Effector memory CD4-positive, alpha-beta T cell (primary cell): Measurements from ENCODE around the gene PCDH9.

Experiments used
- DNase-seq, 3 donors: peaks; one replicate each; pipeline ENCODE4 v3.0.0-alpha.2; 2020
- H3K27ac ChIP-seq: 2 replicates; pipeline ENCODE4 v1.7.0; 2013; ENCODE audit warnings: mild to moderate bottlenecking, low read length, moderate library complexity; ENCODE audit not compliant: insufficient read depth, poor library complexity, severe bottlenecking
- H3K27me3 ChIP-seq: replicated peaks from 2 replicates; pipeline ENCODE4 v1.7.0; 2013; ENCODE audit warnings: mild to moderate bottlenecking, low read length; ENCODE audit not compliant: insufficient read depth, control insufficient read depth, poor library complexity, severe bottlenecking
- H3K36me3 ChIP-seq: 2 replicates; pipeline ENCODE4 v1.7.0; 2013; ENCODE audit warnings: mild to moderate bottlenecking, low read length, moderate library complexity; ENCODE audit not compliant: control insufficient read depth, insufficient read depth
- H3K4me1 ChIP-seq: 2 replicates; pipeline ENCODE4 v1.7.0; 2013; ENCODE audit warnings: low read length, mild to moderate bottlenecking; ENCODE audit not compliant: control insufficient read depth, insufficient read depth, poor library complexity, severe bottlenecking
- H3K4me3 ChIP-seq: 2 replicates; pipeline ENCODE4 v1.7.0; 2013; ENCODE audit warnings: low read length, low read depth, mild to moderate bottlenecking; ENCODE audit not compliant: insufficient read depth, poor library complexity, severe bottlenecking
- H3K9me3 ChIP-seq: 2 replicates; pipeline ENCODE4 v1.7.0; 2013; ENCODE audit warnings: mild to moderate bottlenecking, low read length, moderate library complexity; ENCODE audit not compliant: control insufficient read depth

PCDH9 gene

GRCh38 chr13:66849706-66850105, 380.4 kb downstream of the PCDH9 start:
- Histone ChIP-seq H3K4me1 (no peaks in the 10 kb centered on the region), H3K4me3 (no peak overlapping the region), H3K9me3 (no peaks in the 10 kb centered on the region), H3K36me3 (no peaks in the 10 kb centered on the region), H3K27me3 (no peaks in the 10 kb centered on the region), H3K27ac (no peak overlapping the region)
- DNase-seq: no peak

DNA sequence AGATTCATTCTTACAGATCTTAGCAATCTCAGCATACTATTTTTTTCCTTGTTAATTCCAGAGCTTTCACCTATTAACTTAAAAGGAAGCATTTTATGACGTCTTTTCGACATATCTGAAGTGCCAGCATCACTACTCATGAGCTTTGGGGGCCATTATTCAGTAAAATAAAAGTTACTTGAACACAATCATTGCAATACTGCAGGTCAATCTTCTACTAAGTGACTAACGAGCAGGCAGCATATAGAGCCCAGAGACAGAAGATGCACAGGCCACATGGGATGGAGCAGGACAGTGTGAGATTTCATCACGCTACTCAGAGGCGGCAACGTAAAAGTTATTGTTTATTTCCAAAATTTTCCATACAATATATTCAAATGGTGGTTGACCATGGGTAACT, 382.6 kb downstream of the PCDH9 start:
- DNase-seq: no peak
- Histone ChIP-seq H3K36me3 (no peaks in the 10 kb centered on the region), H3K27me3 (no peaks in the 10 kb centered on the region), H3K4me3 (no peak overlapping the region), H3K4me1 (no peaks in the 10 kb centered on the region), H3K27ac (no peak overlapping the region), H3K9me3 (no peaks in the 10 kb centered on the region)

GRCh38 chr13:66845393-66845792, 384.7 kb downstream of the PCDH9 start:
- DNase-seq: no peak
- H3K27me3 ChIP-seq: no peaks in the 10 kb centered on the region

GRCh38 chr13:66844933-66845332, 385.2 kb downstream of the PCDH9 start:
- no peaks in the 10 kb centered on the region for H3K36me3 ChIP-seq
- no peak overlapping the region for H3K27ac ChIP-seq
- no peaks in the 10 kb centered on the region for H3K27me3 ChIP-seq
- no peak for DNase-seq
- no peaks in the 10 kb centered on the region for H3K4me1 ChIP-seq
- no peak overlapping the region for H3K4me3 ChIP-seq
- H3K9me3 ChIP-seq: no peaks in the 10 kb centered on the region

More at GRCh38 chr13:66845393-66845792, 384.7 kb downstream of the PCDH9 start:
- H3K27ac ChIP-seq: no peak overlapping the region
- H3K9me3 ChIP-seq: no peaks in the 10 kb centered on the region
- H3K4me3 ChIP-seq: no peak overlapping the region
- no peaks in the 10 kb centered on the region for H3K36me3 ChIP-seq
- H3K4me1 ChIP-seq: no peaks in the 10 kb centered on the region

- Histone ChIP-seq H3K4me3 (no peak overlapping the region), H3K36me3 (no peaks in the 10 kb centered on the region), H3K27ac (no peak overlapping the region), H3K9me3 (no peaks in the 10 kb centered on the region), H3K4me1 (no peaks in the 10 kb centered on the region), H3K27me3 (no peaks in the 10 kb centered on the region)
- no peak for DNase-seq
Observed at GRCh38 chr13:66842766-66843165, 387.4 kb downstream of the PCDH9 start.

DNA sequence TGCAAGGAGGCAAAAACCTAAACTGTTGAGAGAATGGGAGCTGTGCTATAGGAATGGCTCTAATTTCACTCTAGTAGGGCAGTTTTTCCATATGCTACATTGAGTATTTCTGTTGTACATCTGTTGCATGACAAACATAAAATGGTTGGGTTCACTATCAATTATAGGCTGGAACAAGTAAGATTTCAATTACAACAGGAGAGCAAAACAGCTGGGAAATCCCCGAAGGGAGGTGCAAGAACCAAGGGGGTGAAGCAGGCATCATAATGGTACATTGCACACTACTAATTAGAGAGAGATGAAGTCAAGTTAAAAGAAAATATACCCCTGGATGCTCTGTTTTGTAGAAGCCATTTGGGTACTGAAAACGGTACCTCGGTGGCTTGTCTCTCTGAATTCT, 389.5 kb downstream of the PCDH9 start:
- Histone ChIP-seq H3K36me3 (no peaks in the 10 kb centered on the region), H3K4me1 (no peaks in the 10 kb centered on the region), H3K9me3 (no peaks in the 10 kb centered on the region), H3K27me3 (no peaks in the 10 kb centered on the region), H3K27ac (no peak overlapping the region), H3K4me3 (no peak overlapping the region)
- DNase-seq: no peak

DNA sequence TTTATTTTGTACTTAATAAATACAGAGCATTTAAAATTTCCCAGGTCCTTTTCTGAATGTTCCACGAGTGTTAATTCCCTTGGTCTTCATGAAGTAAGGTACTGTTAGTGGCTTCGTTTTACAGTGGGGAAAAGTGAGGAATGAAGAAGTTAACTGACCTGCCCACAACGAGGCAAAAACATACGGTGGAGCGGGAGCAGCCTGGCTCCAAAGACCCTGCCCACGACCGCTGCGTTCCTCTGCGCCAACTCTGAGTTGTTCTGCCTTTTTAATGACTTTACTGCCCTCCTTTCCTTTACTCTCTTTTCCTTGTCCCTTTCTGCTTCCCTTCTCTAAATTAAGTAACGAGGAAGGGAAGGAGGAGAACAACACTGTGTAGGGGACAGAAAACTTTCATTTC, 392.9 kb downstream of the PCDH9 start:
- H3K27me3 ChIP-seq: no peaks in the 10 kb centered on the region
- DNase-seq: no peak
- no peak overlapping the region for H3K27ac ChIP-seq
- no peaks in the 10 kb centered on the region for H3K9me3 ChIP-seq
- H3K36me3 ChIP-seq: no peaks in the 10 kb centered on the region
- no peaks in the 10 kb centered on the region for H3K4me1 ChIP-seq
- no peak overlapping the region for H3K4me3 ChIP-seq

- Histone ChIP-seq H3K36me3 (no peaks in the 10 kb centered on the region), H3K4me3 (no peak overlapping the region), H3K27ac (no peak overlapping the region), H3K9me3 (no peaks in the 10 kb centered on the region), H3K27me3 (no peaks in the 10 kb centered on the region), H3K4me1 (no peaks in the 10 kb centered on the region)
- DNase-seq: no peak
Observed at GRCh38 chr13:66835040-66835628, 395.0 kb downstream of the PCDH9 start.

GRCh38 chr13:66830940-66831716, 399.0 kb downstream of the PCDH9 start:
- Histone ChIP-seq H3K9me3 (no peaks in the 10 kb centered on the region), H3K4me1 (no peaks in the 10 kb centered on the region), H3K27ac (no peak overlapping the region), H3K27me3 (no peaks in the 10 kb centered on the region), H3K4me3 (no peak overlapping the region), H3K36me3 (no peaks in the 10 kb centered on the region)
- no peak for DNase-seq

- Histone ChIP-seq H3K27me3 (no peaks in the 10 kb centered on the region), H3K27ac (no peak overlapping the region), H3K4me1 (no peaks in the 10 kb centered on the region), H3K36me3 (no peaks in the 10 kb centered on the region), H3K9me3 (no peaks in the 10 kb centered on the region), H3K4me3 (no peak overlapping the region)
- DNase-seq: no peak
Observed at GRCh38 chr13:66829803-66830202, 400.3 kb downstream of the PCDH9 start.
